HEK293 (cell line): ENCODE data around the gene ADRB1.

Source experiments
- CTCF ChIP-seq: fragments of 450-650 bp; formaldehyde crosslinking; IDR thresholded peaks from 2 replicates; pipeline ENCODE4 v1.5.1; 2016; ENCODE audit warnings: missing biosample characterization, missing genetic modification characterization
- KLF10 ChIP-seq: fragments of 450-650 bp; IDR thresholded peaks from 2 replicates; pipeline ENCODE4 v1.5.1; 2018; ENCODE audit warnings: missing biosample characterization, mild to moderate bottlenecking, missing genetic modification characterization
- ZBTB8A ChIP-seq: fragments of 450-650 bp; formaldehyde crosslinking; IDR thresholded peaks from 2 replicates; pipeline ENCODE4 v1.5.1; 2016; ENCODE audit warnings: missing biosample characterization, missing genetic modification characterization
- ZNF248 ChIP-seq: fragments of 450-650 bp; formaldehyde crosslinking; IDR thresholded peaks from 2 replicates; pipeline ENCODE4 v1.5.1; 2017; ENCODE audit warnings: missing biosample characterization, missing genetic modification characterization
- ZNF621 ChIP-seq: fragments of 450-650 bp; formaldehyde crosslinking; IDR thresholded peaks from 2 replicates; pipeline ENCODE4 v1.5.1; 2017; ENCODE audit warnings: missing biosample characterization, missing genetic modification characterization
- ZNF701 ChIP-seq: fragments of 450-650 bp; formaldehyde crosslinking; IDR thresholded peaks from 2 replicates; pipeline ENCODE4 v1.5.1; 2016; ENCODE audit warnings: missing biosample characterization, missing genetic modification characterization
- ZNF76 ChIP-seq: fragments of 450-650 bp; formaldehyde crosslinking; IDR thresholded peaks from 2 replicates; pipeline ENCODE4; 2016; ENCODE audit warnings: low read depth, missing biosample characterization, missing genetic modification characterization, borderline replicate concordance
- ZSCAN5A ChIP-seq: fragments of 450-650 bp; formaldehyde crosslinking; IDR thresholded peaks from 2 replicates; pipeline ENCODE4 v1.5.1; 2016; ENCODE audit warnings: missing biosample characterization, missing genetic modification characterization

GRCh38 chr10:114029655-114030054 lies 14.0 kb upstream of the ADRB1 start:
- TF ChIP-seq ZNF621 (tag by site-specific recombination): no peak
- no peak for TF ChIP-seq ZBTB8A (tag by site-specific recombination)
- no peak for TF ChIP-seq ZNF76 (tag by site-specific recombination)
- TF ChIP-seq KLF10: no peak
- no peak for TF ChIP-seq CTCF (tag by site-specific recombination)
- no peak for TF ChIP-seq ZNF248 (tag by site-specific recombination)
- no peak for TF ChIP-seq ZSCAN5A (tag by site-specific recombination)
- TF ChIP-seq ZNF701 (tag by site-specific recombination): no peak
